Measurements from ENCODE around the gene EBF4.
A peak's percentile ranks its signal among the peaks of the same experiment; 100 is the strongest.
"Not testable (repeated sequence)": the region's sequence is repeated elsewhere in the genome, so short reads cannot be mapped to it uniquely, and the experiment has no call there.

The EBF4 gene

GRCh38 chr20:2693286-2694007, 867 bp downstream of the EBF4 start:
- H3K4me1 ChIP-seq (ENCODE audit: control insufficient read depth, insufficient read depth, low read length), result peaks cover 2% of the 10 kb centered on the region; the same call in 1 of the 2 replicates
- H3K4me3 ChIP-seq (ENCODE audit: low read length), result peak overlapping the region; percentile 10; the same call in 1 of the 2 replicates
- DNase-seq (ENCODE audit: low read depth, low spot score), result no peak
- H3K27ac ChIP-seq (ENCODE audit: low read length), result no peak overlapping the region
- H3K36me3 ChIP-seq (ENCODE audit: control insufficient read depth, insufficient read depth, low read length), result no peaks in the 10 kb centered on the region
- WGBS (ENCODE audit: insufficient coverage, insufficient read length), result no CpG with 5 or more reads among the region's 89 CpGs
- no peaks in the 10 kb centered on the region for H3K9me3 ChIP-seq (ENCODE audit: control insufficient read depth, insufficient read depth, low read length)
- peaks cover 65% of the 10 kb centered on the region for H3K27me3 ChIP-seq (ENCODE audit: control insufficient read depth, insufficient read depth, low read length)

- H3K27me3 ChIP-seq (ENCODE audit: control insufficient read depth, insufficient read depth, low read length), result peaks cover 64% of the 10 kb centered on the region
- peaks cover 2% of the 10 kb centered on the region; the same call in 1 of the 2 replicates for H3K4me1 ChIP-seq (ENCODE audit: control insufficient read depth, insufficient read depth, low read length)
- no peak overlapping the region for H3K27ac ChIP-seq (ENCODE audit: low read length)
- H3K9me3 ChIP-seq (ENCODE audit: control insufficient read depth, insufficient read depth, low read length), result no peaks in the 10 kb centered on the region
- no peaks in the 10 kb centered on the region for H3K36me3 ChIP-seq (ENCODE audit: control insufficient read depth, insufficient read depth, low read length)
- no peak overlapping the region for H3K4me3 ChIP-seq (ENCODE audit: low read length)
- no CpG with 5 or more reads among the region's 23 CpGs for WGBS (ENCODE audit: insufficient coverage, insufficient read length)
- no peak for DNase-seq (ENCODE audit: low read depth, low spot score)
These were observed 1.5 kb downstream of the EBF4 start for GRCh38 chr20:2694008-2694471.

- no peak overlapping the region for H3K27ac ChIP-seq (ENCODE audit: low read length)
- DNase-seq (ENCODE audit: low read depth, low spot score), result no peak
- H3K36me3 ChIP-seq (ENCODE audit: control insufficient read depth, insufficient read depth, low read length), result no peaks in the 10 kb centered on the region
- no CpG with 5 or more reads among the region's 13 CpGs for WGBS (ENCODE audit: insufficient coverage, insufficient read length)
- H3K27me3 ChIP-seq (ENCODE audit: control insufficient read depth, insufficient read depth, low read length), result peaks cover 59% of the 10 kb centered on the region
- H3K4me3 ChIP-seq (ENCODE audit: low read length), result no peak overlapping the region
- H3K4me1 ChIP-seq (ENCODE audit: control insufficient read depth, insufficient read depth, low read length), result peaks cover 2% of the 10 kb centered on the region; the same call in 1 of the 2 replicates
- H3K9me3 ChIP-seq (ENCODE audit: control insufficient read depth, insufficient read depth, low read length), result no peaks in the 10 kb centered on the region
These were observed 1.9 kb downstream of the EBF4 start for GRCh38 chr20:2694519-2694918.

GRCh38 chr20:2695206-2695983, 2.8 kb downstream of the EBF4 start:
- H3K9me3 ChIP-seq (ENCODE audit: control insufficient read depth, insufficient read depth, low read length), result no peaks in the 10 kb centered on the region
- H3K4me1 ChIP-seq (ENCODE audit: control insufficient read depth, insufficient read depth, low read length), result peaks cover 2% of the 10 kb centered on the region; the same call in 1 of the 2 replicates
- H3K27me3 ChIP-seq (ENCODE audit: control insufficient read depth, insufficient read depth, low read length), result peaks cover 50% of the 10 kb centered on the region
- H3K27ac ChIP-seq (ENCODE audit: low read length), result no peak overlapping the region
- no peak overlapping the region for H3K4me3 ChIP-seq (ENCODE audit: low read length)
- H3K36me3 ChIP-seq (ENCODE audit: control insufficient read depth, insufficient read depth, low read length), result no peaks in the 10 kb centered on the region
- no peak for DNase-seq (ENCODE audit: low read depth, low spot score)
- no CpG with 5 or more reads among the region's 13 CpGs for WGBS (ENCODE audit: insufficient coverage, insufficient read length)

GRCh38 chr20:2695984-2696525, 3.5 kb downstream of the EBF4 start:
- not testable (repeated sequence) for H3K9me3 ChIP-seq (ENCODE audit: control insufficient read depth, insufficient read depth, low read length); H3K4me1 ChIP-seq (ENCODE audit: control insufficient read depth, insufficient read depth, low read length); H3K27ac ChIP-seq (ENCODE audit: low read length); H3K4me3 ChIP-seq (ENCODE audit: low read length); H3K36me3 ChIP-seq (ENCODE audit: control insufficient read depth, insufficient read depth, low read length); DNase-seq (ENCODE audit: low read depth, low spot score)
- WGBS (ENCODE audit: insufficient coverage, insufficient read length), result no CpG with 5 or more reads among the region's 12 CpGs
- H3K27me3 ChIP-seq (ENCODE audit: control insufficient read depth, insufficient read depth, low read length), result peaks cover 44% of the 10 kb centered on the region

- no CpG with 5 or more reads among the region's 9 CpGs for WGBS (ENCODE audit: insufficient coverage, insufficient read length)
- H3K9me3 ChIP-seq (ENCODE audit: control insufficient read depth, insufficient read depth, low read length), result no peaks in the 10 kb centered on the region
- peaks cover 38% of the 10 kb centered on the region for H3K27me3 ChIP-seq (ENCODE audit: control insufficient read depth, insufficient read depth, low read length)
These were observed 4.1 kb downstream of the EBF4 start for GRCh38 chr20:2696646-2697045.

GRCh38 chr20:2697768-2698167, 5.2 kb downstream of the EBF4 start:
- DNase-seq (ENCODE audit: low read depth, low spot score), result no peak
- Histone ChIP-seq H3K27me3 (ENCODE audit: control insufficient read depth, insufficient read depth, low read length) (peaks cover 32% of the 10 kb centered on the region), H3K36me3 (ENCODE audit: control insufficient read depth, insufficient read depth, low read length) (no peaks in the 10 kb centered on the region), H3K4me1 (ENCODE audit: control insufficient read depth, insufficient read depth, low read length) (peaks cover 6% of the 10 kb centered on the region), H3K4me3 (ENCODE audit: low read length) (no peak overlapping the region), H3K9me3 (ENCODE audit: control insufficient read depth, insufficient read depth, low read length) (no peaks in the 10 kb centered on the region), H3K27ac (ENCODE audit: low read length) (no peak overlapping the region)
- WGBS (ENCODE audit: insufficient coverage, insufficient read length), result no CpG with 5 or more reads among the region's 3 CpGs

More at GRCh38 chr20:2696646-2697045, 4.1 kb downstream of the EBF4 start:
- Histone ChIP-seq H3K36me3 (ENCODE audit: control insufficient read depth, insufficient read depth, low read length) (no peaks in the 10 kb centered on the region), H3K4me3 (ENCODE audit: low read length) (no peak overlapping the region), H3K4me1 (ENCODE audit: control insufficient read depth, insufficient read depth, low read length) (peaks cover 6% of the 10 kb centered on the region), H3K27ac (ENCODE audit: low read length) (no peak overlapping the region)
- no peak for DNase-seq (ENCODE audit: low read depth, low spot score)

GRCh38 chr20:2698186-2698817, 5.7 kb downstream of the EBF4 start:
- Histone ChIP-seq H3K4me3 (ENCODE audit: low read length) (no peak overlapping the region), H3K27me3 (ENCODE audit: control insufficient read depth, insufficient read depth, low read length) (peaks cover 31% of the 10 kb centered on the region), H3K9me3 (ENCODE audit: control insufficient read depth, insufficient read depth, low read length) (no peaks in the 10 kb centered on the region), H3K36me3 (ENCODE audit: control insufficient read depth, insufficient read depth, low read length) (no peaks in the 10 kb centered on the region), H3K4me1 (ENCODE audit: control insufficient read depth, insufficient read depth, low read length) (peaks cover 6% of the 10 kb centered on the region), H3K27ac (ENCODE audit: low read length) (no peak overlapping the region)
- DNase-seq (ENCODE audit: low read depth, low spot score), result no peak
- WGBS (ENCODE audit: insufficient coverage, insufficient read length), result no CpG with 5 or more reads among the region's 4 CpGs

- no CpG with 5 or more reads among the region's 4 CpGs for WGBS (ENCODE audit: insufficient coverage, insufficient read length)
- H3K9me3 ChIP-seq (ENCODE audit: control insufficient read depth, insufficient read depth, low read length), result no peaks in the 10 kb centered on the region
- H3K4me3 ChIP-seq (ENCODE audit: low read length), result no peak overlapping the region
- peaks cover 6% of the 10 kb centered on the region for H3K4me1 ChIP-seq (ENCODE audit: control insufficient read depth, insufficient read depth, low read length)
- H3K27me3 ChIP-seq (ENCODE audit: control insufficient read depth, insufficient read depth, low read length), result peaks cover 26% of the 10 kb centered on the region
- H3K27ac ChIP-seq (ENCODE audit: low read length), result no peak overlapping the region
- no peak for DNase-seq (ENCODE audit: low read depth, low spot score)
- no peaks in the 10 kb centered on the region for H3K36me3 ChIP-seq (ENCODE audit: control insufficient read depth, insufficient read depth, low read length)
These were observed 6.3 kb downstream of the EBF4 start for GRCh38 chr20:2698912-2699311.

- DNase-seq (ENCODE audit: low read depth, low spot score), result no peak
- peaks cover 16% of the 10 kb centered on the region for H3K27me3 ChIP-seq (ENCODE audit: control insufficient read depth, insufficient read depth, low read length)
These were observed 7.3 kb downstream of the EBF4 start for GRCh38 chr20:2699775-2700413.

More at GRCh38 chr20:2699775-2700413, 7.3 kb downstream of the EBF4 start:
- no peak overlapping the region for H3K27ac ChIP-seq (ENCODE audit: low read length)
- no peaks in the 10 kb centered on the region for H3K9me3 ChIP-seq (ENCODE audit: control insufficient read depth, insufficient read depth, low read length)
- H3K36me3 ChIP-seq (ENCODE audit: control insufficient read depth, insufficient read depth, low read length), result no peaks in the 10 kb centered on the region
- no CpG with 5 or more reads among the region's 5 CpGs for WGBS (ENCODE audit: insufficient coverage, insufficient read length)
- peaks cover 6% of the 10 kb centered on the region; the same call in 1 of the 2 replicates for H3K4me1 ChIP-seq (ENCODE audit: control insufficient read depth, insufficient read depth, low read length)
- H3K4me3 ChIP-seq (ENCODE audit: low read length), result no peak overlapping the region

All from iPS DF 6.9 (cell line).